Tibial artery (tissue), 4 donors: ENCODE results near the gene SARS1.

ENCODE experiments used
- DNase-seq, 2 donors: peaks; one replicate each; pipeline ENCODE4 v3.0.0-alpha.2; 2019
- H3K27ac ChIP-seq, 2 donors: fragments of 200-600 bp; sonication (generic) in 1 of 2; 1 replicate in 1 of 2; 2 replicates in 1 of 2; pipeline ENCODE4 v1.5.1; 2018 to 2019; ENCODE audit warnings: mild to moderate bottlenecking in 1 of 2
- H3K27me3 ChIP-seq, 2 donors: fragments of 200-600 bp; sonication (generic) in 1 of 2; one replicate each; pipeline versions ENCODE4 v1.5.1 to v1.6.0; 2016 to 2019
- H3K36me3 ChIP-seq, 3 donors: fragments of 200-600 bp; sonication (generic) in 2 of 3; one replicate each; pipeline ENCODE4 v1.5.1; 2016 to 2019; ENCODE audit warnings: mild to moderate bottlenecking in 2 of 3
- H3K4me1 ChIP-seq, 4 donors: fragments of 200-600 bp; sonication (generic) in 2 of 4; 1 replicate in 3 of 4; 2 replicates in 1 of 4; pipeline ENCODE4 v1.5.1; 2016 to 2019
- H3K4me3 ChIP-seq, 2 donors: fragments of 200-600 bp; sonication (generic) in 1 of 2; 1 replicate in 1 of 2; 2 replicates in 1 of 2; pipeline ENCODE4 v1.5.1; 2018 to 2019; ENCODE audit warnings: mild to moderate bottlenecking in 2 of 2
- H3K9me3 ChIP-seq, 3 donors: fragments of 200-600 bp; sonication (generic) in 1 of 3; one replicate each; pipeline ENCODE4 v1.5.1; 2016 to 2019
- CTCF ChIP-seq, 2 experiments: fragments of 200-600 bp in 1 of 2; fragments of 450-650 bp in 1 of 2; IDR thresholded peaks; one replicate each; pipeline ENCODE4 v1.5.1; 2017 to 2019; ENCODE audit warnings: antibody characterized with exemption in 2 of 2, mild to moderate bottlenecking in 1 of 2, moderate library complexity in 1 of 2
- intact Hi-C: fragments of 100-400 bp; cut with DNase I; formaldehyde crosslinking; loops from one replicate; pipeline ENCODE4 v1.15.0; 2023; ENCODE audit warnings: low total_unique reads

The SARS1 gene

DNA sequence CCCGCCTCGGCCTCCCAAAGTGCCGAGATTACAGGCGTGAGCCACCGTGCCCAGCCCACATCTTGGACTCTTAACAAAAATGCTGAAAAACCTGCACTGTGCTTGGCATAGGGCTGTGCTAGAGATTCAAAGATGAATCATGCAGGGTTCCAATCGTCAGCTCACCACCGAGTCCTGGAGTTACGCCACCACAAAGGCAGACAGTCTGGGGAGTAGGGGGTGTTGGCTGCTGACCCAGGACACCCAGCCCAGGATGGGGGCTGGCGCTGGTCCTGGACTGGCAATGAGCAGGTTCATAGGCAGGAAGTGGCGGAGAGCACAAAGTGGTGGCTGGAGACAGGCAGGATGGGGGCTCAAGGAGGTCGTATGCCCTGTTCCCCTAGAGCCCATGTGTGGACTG, 53.2 kb downstream of the SARS1 start:
- no peak for TF ChIP-seq CTCF (IDR thresholded peaks at IDR 0.05)
- intact Hi-C loops, result loop anchor here (5.0 to 10.0 kb wide), 2 partner anchors 140 to 218 kb away; partner anchors contain the start of gene ATXN7L2
- Histone ChIP-seq H3K27me3 (no peaks in the 10 kb centered on the region), H3K9me3 (no peaks in the 10 kb centered on the region), H3K36me3 (peaks cover 0 to 63% (median 4%) of the 10 kb centered on the region in 3 donors), H3K4me3 (no peak overlapping the region), H3K27ac (no peak overlapping the region), H3K4me1 (peaks cover 0 to 15% (median 3%) of the 10 kb centered on the region in 4 donors)
- DNase-seq, result no peak

GRCh38 chr1:109267743-109268300, 54.1 kb downstream of the SARS1 start:
- no peak overlapping the region for H3K4me3 ChIP-seq
- H3K36me3 ChIP-seq, result peaks cover 0 to 70% (median 4%) of the 10 kb centered on the region in 3 donors
- no peak for DNase-seq
- no peaks in the 10 kb centered on the region for H3K9me3 ChIP-seq
- H3K27ac ChIP-seq, result no peak overlapping the region
- intact Hi-C loops, result loop anchor here (5.0 to 10.0 kb wide), 2 partner anchors 139 to 217 kb away; partner anchors contain the start of gene ATXN7L2
- no peak for TF ChIP-seq CTCF (IDR thresholded peaks at IDR 0.05)
- H3K27me3 ChIP-seq, result no peaks in the 10 kb centered on the region
- H3K4me1 ChIP-seq, result peaks cover 0 to 13% (median 3%) of the 10 kb centered on the region in 4 donors

GRCh38 chr1:109268431-109269211, 54.9 kb downstream of the SARS1 start:
- H3K4me1 ChIP-seq, result peaks cover 0 to 12% (median 2%) of the 10 kb centered on the region in 4 donors
- no peak for TF ChIP-seq CTCF (IDR thresholded peaks at IDR 0.05)
- H3K9me3 ChIP-seq, result no peaks in the 10 kb centered on the region
- H3K27me3 ChIP-seq, result no peaks in the 10 kb centered on the region
- H3K4me3 ChIP-seq, result no peak overlapping the region
- intact Hi-C loops, result loop anchor here (5.0 to 10.0 kb wide), 2 partner anchors 139 to 216 kb away; partner anchors contain the start of gene ATXN7L2
- no peak overlapping the region for H3K27ac ChIP-seq
- H3K36me3 ChIP-seq, result peaks cover 0 to 70% (median 4%) of the 10 kb centered on the region in 3 donors
- DNase-seq, result no peak

GRCh38 chr1:109269212-109269980, 55.7 kb downstream of the SARS1 start:
- Histone ChIP-seq H3K4me3 (no peak overlapping the region), H3K27ac (no peak overlapping the region), H3K27me3 (no peaks in the 10 kb centered on the region), H3K36me3 (peaks cover 0 to 70% (median 4%) of the 10 kb centered on the region in 3 donors), H3K4me1 (peaks cover 0 to 7% (median under 1%) of the 10 kb centered on the region in 4 donors), H3K9me3 (no peaks in the 10 kb centered on the region)
- intact Hi-C loops, result loop anchor here (5.0 to 10.0 kb wide), 2 partner anchors 138 to 215 kb away; partner anchors contain the start of gene ATXN7L2
- TF ChIP-seq CTCF (IDR thresholded peaks at IDR 0.05), result no peak
- no peak for DNase-seq

GRCh38 chr1:109269981-109270622, 56.4 kb downstream of the SARS1 start:
- Histone ChIP-seq H3K27me3 (no peaks in the 10 kb centered on the region), H3K4me1 (peaks cover 0 to 7% (median 5%) of the 10 kb centered on the region in 4 donors), H3K9me3 (no peaks in the 10 kb centered on the region), H3K27ac (no peak overlapping the region), H3K36me3 (peaks cover 0 to 65% (median 4%) of the 10 kb centered on the region in 3 donors), H3K4me3 (no peak overlapping the region)
- intact Hi-C loops, result loop anchor here (5.0 to 10.0 kb wide), 2 partner anchors 137 to 215 kb away; partner anchors contain the start of gene ATXN7L2
- no peak for DNase-seq
- TF ChIP-seq CTCF (IDR thresholded peaks at IDR 0.05), result no peak
